Bone marrow (tissue), 2 donors: Measurements from ENCODE around the gene TREX2.
A peak's percentile ranks its signal among the peaks of the same experiment; 100 is the strongest.

ENCODE experiments used
- DNase-seq, 2 donors: peaks; one replicate each; lab custom pipeline; 2025; lab: John Stamatoyannopoulos, UW

TREX2 gene

DNA sequence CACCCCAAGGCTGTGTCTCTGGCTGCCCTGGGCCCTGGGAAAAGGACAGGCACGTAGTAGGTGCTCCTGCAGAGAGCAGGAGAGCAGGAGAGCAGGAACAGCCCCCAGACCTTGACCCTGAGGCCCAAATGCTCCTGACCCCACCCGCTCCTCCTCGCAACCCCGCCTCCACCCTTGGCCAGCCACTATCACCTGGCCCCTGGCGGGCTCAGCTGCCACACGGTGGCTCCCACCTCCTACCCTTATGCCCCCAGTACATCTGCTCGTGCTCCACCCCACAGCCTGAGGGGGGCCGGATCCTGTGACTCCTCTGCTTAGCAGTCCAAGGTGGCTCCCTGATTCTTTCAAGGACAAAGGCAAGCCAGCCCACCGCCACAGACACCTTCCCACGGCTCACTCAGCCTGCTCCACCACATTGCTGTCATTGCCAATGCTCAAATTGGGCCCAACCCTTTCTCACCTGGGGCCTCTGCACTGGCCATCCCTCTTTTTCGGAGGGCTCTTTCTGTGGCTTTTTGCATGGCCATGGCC, 30.0 kb upstream of the TREX2 start:
- DNase-seq = no peak

- DNase-seq = no peak
Observed at GRCh38 chrX:153475271-153475670, 29.4 kb upstream of the TREX2 start.

GRCh38 chrX:153474718-153475117, 28.9 kb upstream of the TREX2 start:
- peak in 1 of 2 donors; percentile 30 for DNase-seq

DNA sequence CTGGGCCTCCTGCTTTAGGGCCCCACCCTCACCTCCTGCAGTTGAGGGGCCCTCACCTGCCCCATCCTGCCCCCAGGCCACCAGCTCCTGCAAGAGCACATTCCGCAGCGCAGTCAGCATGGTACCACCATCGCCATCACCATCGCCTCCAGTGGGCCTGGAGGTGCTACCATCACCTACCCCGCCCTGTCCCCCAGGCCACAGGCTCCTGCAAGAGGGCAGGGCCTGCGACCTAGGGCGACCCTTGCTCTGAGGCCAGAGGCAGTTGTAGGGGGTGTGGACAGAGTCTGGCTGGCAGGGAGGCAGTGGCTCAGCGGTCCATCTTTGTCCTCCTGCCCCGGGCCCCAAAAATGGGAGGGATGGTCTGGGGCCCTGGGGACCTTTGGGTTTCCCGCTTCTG, 28.4 kb upstream of the TREX2 start:
- DNase-seq = no peak

GRCh38 chrX:153473126-153473525, 27.3 kb upstream of the TREX2 start:
- DNase-seq = no peak

- no peak for DNase-seq
Observed at GRCh38 chrX:153471663-153472280, 25.9 kb upstream of the TREX2 start.

- peak; percentile 66 to 87 for DNase-seq
Observed at GRCh38 chrX:153470411-153471363, 24.8 kb upstream of the TREX2 start, which contains the start of gene HAUS7. Gene HAUS7, minus strand, starts transcription at chrX:153470576. Its CDS starts 19 bp downstream, at chrX:153470557.

DNA sequence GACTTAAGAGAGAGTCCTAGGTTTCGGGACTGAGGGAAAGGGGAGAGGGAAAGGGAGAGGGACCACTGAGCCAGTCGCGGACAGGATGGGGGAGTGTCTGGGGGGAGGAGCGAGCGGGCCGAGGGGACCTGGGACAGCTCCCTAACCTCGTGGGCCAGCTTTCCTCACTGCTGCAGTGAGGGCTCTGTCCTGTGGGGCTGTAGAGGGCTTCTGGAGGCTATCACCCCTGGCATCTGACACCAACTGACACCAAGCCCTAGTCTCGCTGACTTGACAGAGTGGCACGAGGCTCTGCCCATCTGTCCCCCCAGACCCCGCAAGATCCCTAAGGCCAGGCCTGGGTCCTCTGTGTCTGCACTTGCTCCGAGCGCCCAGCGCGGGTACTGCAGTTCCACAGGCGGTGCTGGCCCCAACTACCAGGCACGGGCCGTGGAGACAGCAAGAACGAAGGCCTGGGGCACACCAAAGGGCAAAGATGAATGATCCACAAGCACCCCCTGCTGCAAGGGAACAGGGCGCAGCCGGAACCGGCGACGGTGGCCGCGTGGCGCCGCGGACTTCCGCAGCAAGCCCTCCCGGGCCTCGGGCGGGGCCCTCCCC, 24.1 kb upstream of the TREX2 start:
- DNase-seq = no peak

DNA sequence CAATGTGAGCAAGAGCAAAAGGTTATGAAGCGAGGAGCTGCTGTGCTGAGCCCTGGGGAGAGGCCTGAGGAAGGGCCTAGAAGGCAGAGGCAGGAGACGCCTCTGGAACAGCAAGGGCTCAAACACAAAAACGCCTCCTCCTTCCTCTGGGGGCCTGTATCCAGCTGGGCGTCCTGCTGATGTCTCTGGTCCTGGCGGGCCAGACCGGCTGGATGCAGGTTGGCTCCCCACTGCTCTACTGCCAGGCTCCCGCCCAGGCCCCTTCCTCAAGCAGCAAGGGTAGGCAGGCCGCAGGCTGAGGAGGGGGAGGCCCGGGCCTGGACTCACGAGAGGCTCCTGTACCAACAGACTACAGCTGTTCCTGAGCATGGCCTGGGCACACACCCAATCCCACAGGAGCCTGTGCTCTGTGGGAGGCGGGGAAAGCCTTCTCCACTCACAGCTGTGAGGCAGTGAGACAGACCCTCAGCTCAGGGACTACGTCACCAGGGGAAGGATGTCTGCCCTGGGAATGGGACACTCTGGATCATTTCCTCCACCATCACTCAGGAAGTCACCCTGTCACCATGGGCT, 22.2 kb upstream of the TREX2 start:
- DNase-seq = no peak

GRCh38 chrX:153465691-153466380, 20.0 kb upstream of the TREX2 start:
- DNase-seq = no peak

DNA sequence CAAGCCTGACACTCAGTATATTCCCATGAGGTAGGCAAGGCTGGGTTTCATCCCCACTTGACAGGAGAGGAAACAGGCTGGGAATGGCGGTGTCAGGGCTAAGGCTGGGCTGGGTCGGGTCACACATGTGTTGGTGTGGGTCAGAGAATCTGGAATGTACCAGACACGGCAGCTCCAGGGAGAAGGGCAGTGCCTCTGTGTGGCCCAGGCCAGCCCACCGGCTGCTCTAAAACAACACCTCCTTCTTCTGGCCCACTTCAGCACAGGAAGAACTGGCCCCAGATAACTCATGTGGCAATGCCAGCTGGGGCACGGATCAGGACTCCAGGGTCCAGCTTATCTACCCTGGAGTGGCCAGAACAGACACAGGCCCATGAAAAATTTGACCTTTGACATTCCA, 18.3 kb upstream of the TREX2 start:
- no peak for DNase-seq

GRCh38 chrX:153463556-153463955, 17.7 kb upstream of the TREX2 start:
- DNase-seq = no peak

DNA sequence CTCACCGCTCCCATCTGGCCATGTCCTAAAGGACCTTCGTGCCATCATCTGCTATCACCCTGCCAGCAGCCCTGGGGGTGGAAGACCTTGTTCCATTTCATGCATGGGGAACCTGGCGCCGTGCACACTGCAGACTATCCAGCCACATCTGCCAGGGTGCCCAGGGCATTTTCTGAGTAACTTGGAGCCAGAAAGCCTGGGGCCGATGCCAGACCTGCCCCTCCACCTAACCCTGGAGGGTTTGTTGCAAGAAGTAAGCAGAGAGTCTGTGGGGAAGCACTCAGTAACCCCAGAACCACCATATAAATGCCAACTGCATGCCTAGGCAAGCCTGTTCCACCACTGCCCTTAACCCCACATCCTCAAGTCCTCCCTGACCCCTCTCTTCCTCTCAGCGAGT, 17.2 kb upstream of the TREX2 start:
- DNase-seq = no peak

GRCh38 chrX:153462291-153462690, 16.4 kb upstream of the TREX2 start:
- no peak for DNase-seq

DNA sequence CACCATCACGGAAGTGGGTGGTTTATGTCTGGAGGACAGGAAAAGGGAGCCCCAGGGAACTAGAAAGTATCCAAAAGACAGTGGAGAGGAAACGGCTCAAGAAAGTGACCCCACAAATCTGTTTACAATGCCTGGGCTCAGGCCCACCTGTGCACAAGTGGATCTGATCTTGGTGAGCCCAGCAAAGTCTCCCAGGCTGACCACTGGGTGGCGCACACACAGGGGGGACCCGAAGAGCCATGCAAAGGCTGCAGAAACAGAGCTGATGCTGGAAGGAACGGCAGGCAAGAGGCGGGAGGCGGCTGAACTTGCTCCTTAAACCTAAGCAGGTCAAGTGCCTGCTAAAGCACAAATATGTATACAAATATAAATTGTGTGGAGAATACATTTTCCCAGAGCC, 15.0 kb upstream of the TREX2 start:
- DNase-seq = no peak

DNA sequence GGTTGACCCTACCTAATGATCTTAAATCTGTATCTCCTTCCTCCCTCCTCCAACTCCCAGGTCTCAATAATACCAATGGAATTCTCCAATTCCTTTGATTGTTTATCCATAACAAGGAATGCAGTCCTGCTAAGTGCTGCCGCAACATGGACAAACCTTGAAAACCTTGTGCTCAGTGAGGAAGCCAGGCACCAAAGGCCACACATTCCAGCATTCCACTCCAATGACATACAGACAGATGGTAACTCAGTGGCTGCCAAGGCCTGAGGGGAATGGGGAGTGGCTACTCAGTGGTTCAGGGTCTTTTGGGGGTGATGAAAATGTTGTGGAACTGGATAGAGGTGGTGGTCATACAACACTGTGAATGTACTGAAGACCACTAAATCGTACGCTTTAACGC, 14.1 kb upstream of the TREX2 start:
- no peak for DNase-seq

- no peak for DNase-seq
Observed at GRCh38 chrX:153458476-153458875, 12.6 kb upstream of the TREX2 start.

DNA sequence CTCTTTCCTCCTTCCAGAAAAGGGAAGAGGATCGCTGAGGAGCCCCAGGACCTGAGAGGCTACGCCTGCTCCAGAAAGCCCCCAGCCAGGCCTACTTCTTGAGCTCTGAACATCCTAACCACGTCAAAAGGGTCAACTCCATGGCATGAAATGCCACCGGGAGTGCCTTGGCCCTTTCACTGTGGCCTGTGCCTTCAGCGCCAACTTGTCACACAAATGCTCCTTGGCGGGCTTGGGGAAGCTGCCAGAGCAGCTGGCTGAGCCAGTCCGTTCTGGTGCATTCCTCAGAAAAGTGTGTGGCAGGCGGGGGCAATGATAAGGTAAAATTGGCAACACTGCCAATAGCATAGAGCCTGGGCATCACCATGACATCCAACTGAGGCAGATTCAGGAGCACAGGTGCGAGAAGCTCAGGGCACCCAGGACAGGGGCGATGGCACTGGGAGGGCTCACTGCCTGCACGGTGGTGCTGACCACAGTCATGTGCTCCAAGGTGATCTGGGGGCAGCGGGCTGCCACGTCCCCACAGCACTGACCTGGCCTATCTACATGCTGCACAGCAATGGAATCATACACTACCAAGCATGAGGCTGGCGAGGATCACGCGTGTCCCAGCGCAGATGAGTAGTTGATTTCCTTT, 12.1 kb upstream of the TREX2 start:
- DNase-seq = no peak

- DNase-seq = no peak
Observed at GRCh38 chrX:153457136-153457825, 11.4 kb upstream of the TREX2 start.

DNA sequence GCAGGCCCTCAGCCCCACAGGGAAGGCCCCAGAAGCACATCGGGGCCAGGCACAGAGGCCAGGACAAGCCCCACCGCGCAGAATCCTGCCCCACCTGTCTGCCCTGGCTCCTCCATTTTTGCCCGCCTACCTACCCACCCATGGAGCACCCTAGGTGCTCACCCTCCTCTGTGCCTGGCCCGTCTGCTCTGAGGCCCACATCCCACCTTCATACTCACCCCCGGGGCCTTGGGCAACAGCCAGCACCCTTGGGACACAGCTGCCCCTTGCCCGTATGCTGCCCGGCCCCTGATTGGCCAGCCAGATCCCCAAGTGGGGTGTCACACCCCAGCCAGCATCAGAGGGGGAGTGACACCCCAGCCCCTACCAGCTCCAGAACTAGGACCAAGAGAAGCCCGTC, 10.8 kb upstream of the TREX2 start:
- DNase-seq = no peak

DNA sequence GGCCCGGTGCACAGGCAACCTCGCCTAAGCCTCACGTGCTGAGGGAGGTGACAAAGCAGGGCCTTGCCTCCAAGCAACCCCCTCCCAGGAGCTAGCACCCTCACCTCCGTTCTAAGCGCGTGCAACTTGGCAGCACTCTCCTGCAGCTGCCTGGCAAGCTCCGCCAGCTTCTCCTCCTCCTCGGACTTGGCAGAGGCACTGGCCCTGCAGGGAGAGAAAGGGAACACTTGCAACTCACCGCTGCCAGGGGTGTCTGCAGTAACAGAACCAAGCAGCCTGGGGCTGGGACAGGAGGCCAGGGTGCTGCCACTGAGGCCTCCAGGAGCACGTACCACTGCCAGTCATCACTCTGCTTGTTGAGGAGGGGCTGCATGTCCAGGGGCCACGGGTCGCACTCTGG, 10.3 kb upstream of the TREX2 start:
- DNase-seq = no peak
